Stimulated activated CD4-positive, alpha-beta T cell treated with anti-CD3 and anti-CD28 coated beads, Interleukin-1b, Interleukin-23, amount 100 ng/mL, for 4 hours (primary cell): Measurements from ENCODE around the gene ITPR1.

Source experiments
- DNase-seq, 2 donors: peaks; one replicate each; pipeline ENCODE4 v3.0.0-alpha.2; 2020; ENCODE audit warnings: low read depth in 2 of 2

Gene ITPR1

GRCh38 chr3:4895838-4896237, 402.7 kb downstream of the ITPR1 start:
- no peak for DNase-seq
